ENCODE measurements around the gene DUOX1. TPM values are rescaled to one million over a fixed set of nuclear protein-coding genes. Genes with fewer than 3 reads are reported as not detected.

The DUOX1 gene
- total and polyA plus RNA-seq, 2 donors: 7.1 to 10.3 TPM

DNA sequence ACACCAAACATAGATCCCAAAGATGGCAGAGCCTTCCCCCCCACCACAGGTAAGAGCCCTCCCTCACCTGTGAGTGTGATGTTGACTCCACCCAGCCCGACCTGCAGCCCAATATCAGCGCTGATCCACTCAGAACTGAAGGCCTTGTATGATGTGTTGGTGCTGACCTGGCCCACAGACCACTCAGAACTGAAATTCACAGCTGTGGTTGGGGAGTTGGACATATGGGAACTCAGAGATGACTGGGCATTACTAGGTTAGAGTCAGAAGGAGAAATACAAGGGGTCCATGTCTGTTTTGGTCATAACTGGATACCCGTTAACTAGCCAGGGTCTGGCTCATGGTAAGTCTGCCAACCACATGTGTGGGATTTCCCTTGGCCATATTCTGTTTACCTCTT is 8.8 kb upstream of the DUOX1 start:
- H3K4me3 ChIP-seq (ENCODE audit: low read depth, low read length): no peak overlapping the region
- WGBS: 92% methylated on average over 3 of the region's 3 CpGs
- DNase-seq (ENCODE audit: extremely low spot score): no peak
- no peaks in the 10 kb centered on the region for H3K36me3 ChIP-seq (ENCODE audit: insufficient read depth)
- H3K27ac ChIP-seq (ENCODE audit: low read depth): no peak overlapping the region
- H3K4me1 ChIP-seq (ENCODE audit: insufficient read depth): no peaks in the 10 kb centered on the region

DNA sequence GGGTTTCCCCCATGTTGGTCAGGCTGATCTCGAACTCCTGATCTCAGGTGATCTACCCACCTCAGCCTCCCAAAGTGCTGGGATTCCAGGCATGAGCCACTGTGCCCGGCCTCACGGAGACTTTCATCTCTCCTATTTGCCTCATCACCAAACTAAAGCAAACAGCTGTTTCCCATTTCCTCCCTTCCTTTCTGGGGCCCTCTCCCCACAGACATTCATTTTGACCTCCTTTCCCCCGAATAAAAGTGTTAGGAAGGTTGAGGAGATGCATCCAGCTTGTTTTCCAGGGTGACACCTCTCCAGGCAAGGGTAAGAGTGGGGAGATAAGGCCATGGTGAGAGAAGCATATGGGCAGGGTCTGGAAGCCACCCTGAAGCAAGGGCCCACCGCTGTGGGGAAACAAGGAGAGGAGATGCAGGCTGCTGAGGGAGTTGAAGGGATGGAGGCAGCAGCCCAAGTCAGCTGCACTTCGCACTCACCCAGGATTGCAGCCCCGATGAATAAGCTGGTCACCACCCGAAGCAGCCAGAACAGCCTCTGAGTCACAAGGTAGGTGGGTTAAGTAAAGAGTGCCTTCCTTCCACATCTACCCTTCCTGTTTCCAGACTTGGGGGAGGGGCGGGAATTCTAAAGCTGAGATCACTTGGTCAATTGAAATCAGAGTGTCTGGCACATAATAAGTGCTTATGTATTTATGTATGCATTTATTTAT is 7.9 kb upstream of the DUOX1 start:
- DNase-seq (ENCODE audit: extremely low spot score): no peak
- Histone ChIP-seq H3K4me3 (ENCODE audit: low read depth, low read length) (no peak overlapping the region), H3K36me3 (ENCODE audit: insufficient read depth) (no peaks in the 10 kb centered on the region), H3K4me1 (ENCODE audit: insufficient read depth) (no peaks in the 10 kb centered on the region), H3K27ac (ENCODE audit: low read depth) (no peak overlapping the region)
- 45% methylated on average over 9 of the region's 9 CpGs for WGBS

DNA sequence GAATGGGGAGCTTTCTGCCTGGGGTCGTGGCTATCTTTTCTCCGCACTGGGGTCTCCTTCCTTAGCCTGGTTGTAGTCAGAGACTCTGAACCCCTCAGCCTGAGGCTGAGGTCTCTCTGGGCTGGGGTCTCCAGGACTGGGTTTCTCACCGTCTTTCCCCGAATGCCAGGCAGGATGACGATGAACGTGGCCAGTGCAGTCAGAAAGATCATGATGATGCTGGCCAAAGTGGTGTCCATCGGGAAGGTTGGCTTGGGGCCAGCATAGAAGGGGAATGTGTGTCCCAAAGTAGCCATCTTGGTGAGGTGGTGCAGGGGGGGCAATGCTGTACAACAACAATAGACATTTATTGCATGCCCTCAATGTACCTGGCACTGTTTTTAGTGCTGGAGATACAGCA is 7.1 kb upstream of the DUOX1 start:
- no peak overlapping the region for H3K4me3 ChIP-seq (ENCODE audit: low read depth, low read length)
- 83% methylated on average over 7 of the region's 7 CpGs for WGBS
- no peak overlapping the region for H3K27ac ChIP-seq (ENCODE audit: low read depth)
- no peaks in the 10 kb centered on the region for H3K4me1 ChIP-seq (ENCODE audit: insufficient read depth)
- no peak for DNase-seq (ENCODE audit: extremely low spot score)
- H3K36me3 ChIP-seq (ENCODE audit: insufficient read depth): no peaks in the 10 kb centered on the region

DNA sequence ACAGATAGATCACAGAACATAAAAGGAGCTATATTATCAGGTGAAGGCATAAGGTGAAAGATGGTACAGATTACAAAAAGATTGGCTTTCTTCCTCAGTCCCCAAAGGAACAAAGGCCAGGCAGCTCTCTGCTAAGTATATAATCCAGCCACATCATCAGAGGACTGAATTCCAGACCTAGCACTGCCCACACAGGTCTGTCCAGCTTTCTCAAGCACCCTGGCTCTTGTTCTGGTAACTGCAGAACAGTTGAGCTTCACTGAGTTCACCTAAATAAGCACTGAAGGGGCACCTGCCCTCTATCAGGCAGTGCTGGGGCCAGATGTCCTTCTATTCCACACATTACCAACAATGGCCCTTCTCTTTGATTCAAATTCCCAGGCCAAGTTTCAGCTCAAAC is 6.4 kb upstream of the DUOX1 start:
- DNase-seq (ENCODE audit: extremely low spot score): no peak
- no peaks in the 10 kb centered on the region for H3K36me3 ChIP-seq (ENCODE audit: insufficient read depth)

DNA sequence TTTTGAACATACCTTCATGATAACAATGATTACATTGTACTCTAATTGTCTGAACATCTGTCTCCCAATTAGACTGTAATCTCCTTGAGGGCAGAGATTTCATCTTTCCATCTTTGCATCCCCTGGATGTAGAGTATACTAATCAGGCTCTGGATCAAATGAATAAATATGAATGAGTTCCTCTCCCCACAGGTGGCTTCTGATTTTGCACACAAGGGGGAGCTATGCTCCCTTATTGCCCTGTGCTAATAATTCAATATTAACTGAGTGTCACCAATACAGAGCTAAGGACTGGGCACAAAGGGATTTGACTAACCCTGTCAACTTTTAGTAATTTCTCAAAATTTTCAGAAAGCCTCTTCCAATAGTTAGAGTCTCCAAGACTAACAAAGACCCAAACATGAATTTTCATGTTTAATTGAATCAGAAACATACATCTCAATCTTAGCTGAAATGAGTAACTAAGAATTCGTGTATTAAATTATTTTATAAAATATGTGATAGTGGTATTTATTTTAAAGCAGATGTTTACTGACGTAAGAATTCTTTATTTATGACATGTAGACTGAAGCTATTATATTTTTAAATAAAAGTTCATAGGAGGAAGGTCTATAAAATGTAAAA is 3.1 kb upstream of the DUOX1 start:
- WGBS: 47% methylated on average over 2 of the region's 2 CpGs
- H3K36me3 ChIP-seq (ENCODE audit: insufficient read depth): no peaks in the 10 kb centered on the region

More for the DNA sequence above, 6.4 kb upstream of the DUOX1 start:
- H3K4me1 ChIP-seq (ENCODE audit: insufficient read depth): no peaks in the 10 kb centered on the region
- no peak overlapping the region for H3K4me3 ChIP-seq (ENCODE audit: low read depth, low read length)
- no peak overlapping the region for H3K27ac ChIP-seq (ENCODE audit: low read depth)

DNA sequence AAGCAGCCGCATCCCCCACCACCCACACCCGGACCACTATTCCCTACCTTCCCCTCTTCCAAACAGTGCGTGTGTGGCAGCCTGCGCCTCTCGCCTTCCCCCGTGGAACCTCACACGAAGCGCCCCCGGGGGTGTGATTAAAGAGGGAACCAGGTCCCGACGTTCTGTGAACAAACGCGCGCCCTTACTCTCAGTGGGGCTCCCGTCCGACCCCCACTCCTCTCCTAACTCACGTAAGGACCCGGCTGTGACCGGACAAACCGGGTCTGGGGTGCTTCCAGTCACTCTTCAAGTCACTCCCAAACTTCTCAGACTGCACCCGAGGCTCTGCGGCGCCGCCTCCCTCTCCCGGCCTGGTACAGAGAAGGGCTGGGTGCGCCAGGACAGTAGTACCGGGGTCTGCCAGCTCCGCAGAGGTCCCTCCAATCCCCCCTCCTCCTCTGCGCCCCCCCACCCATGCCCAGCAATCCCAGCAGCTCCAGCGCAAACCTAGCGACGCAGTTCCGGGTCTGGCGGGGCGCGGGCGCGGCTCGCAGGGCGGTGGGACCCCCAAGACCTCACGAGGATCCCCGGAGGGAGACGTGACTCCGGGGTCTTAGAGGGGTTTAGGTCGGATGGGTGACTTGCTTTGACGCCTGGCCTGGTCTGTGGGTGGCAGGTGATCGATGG is 689 bp upstream of the DUOX1 start:
- Histone ChIP-seq H3K27ac (ENCODE audit: low read depth) (no peak overlapping the region), H3K4me1 (ENCODE audit: insufficient read depth) (no peaks in the 10 kb centered on the region), H3K4me3 (ENCODE audit: low read depth, low read length) (peak overlapping the region; percentile 25), H3K36me3 (ENCODE audit: insufficient read depth) (no peaks in the 10 kb centered on the region)
- 2% methylated on average over 47 of the region's 47 CpGs for WGBS
- DNase-seq (ENCODE audit: extremely low spot score): no peak

More for the DNA sequence above, 3.1 kb upstream of the DUOX1 start:
- no peaks in the 10 kb centered on the region for H3K4me1 ChIP-seq (ENCODE audit: insufficient read depth)
- H3K4me3 ChIP-seq (ENCODE audit: low read depth, low read length): no peak overlapping the region
- no peak overlapping the region for H3K27ac ChIP-seq (ENCODE audit: low read depth)
- no peak for DNase-seq (ENCODE audit: extremely low spot score)

DNA sequence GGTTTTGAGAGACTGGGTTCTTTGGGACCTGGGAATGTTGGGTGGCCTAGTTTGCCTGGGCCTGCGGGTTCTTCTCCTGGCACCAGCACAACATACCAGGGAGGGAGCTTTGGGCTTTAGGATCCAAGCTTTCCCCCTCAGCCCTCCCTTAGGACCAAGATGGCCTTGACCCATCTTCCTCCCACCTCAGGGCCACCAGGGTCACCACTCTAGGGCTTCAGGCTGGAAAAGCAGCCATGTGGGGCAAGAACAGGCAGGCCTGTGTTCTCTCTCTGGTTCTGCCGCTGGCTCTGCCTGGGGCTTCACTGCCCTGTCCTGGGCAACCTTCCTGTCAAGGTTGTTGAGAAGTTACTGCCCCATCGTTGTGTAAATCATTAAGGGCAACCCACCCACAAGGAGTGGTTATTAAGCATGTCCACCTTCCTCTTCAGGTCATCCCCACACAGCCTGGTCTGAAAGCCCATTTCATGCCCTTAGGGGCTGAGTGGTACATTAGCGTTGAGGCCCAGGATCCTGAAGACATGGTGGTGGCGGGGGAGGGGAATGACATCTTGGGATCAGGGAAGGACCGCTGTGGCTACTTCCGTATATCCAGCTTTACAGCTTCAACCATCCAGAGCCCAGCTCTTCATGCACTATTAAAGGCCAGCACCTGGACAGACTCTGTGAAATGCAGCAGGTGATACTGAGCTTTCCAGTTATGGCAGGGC is 652 bp downstream of the DUOX1 start:
- H3K36me3 ChIP-seq (ENCODE audit: insufficient read depth): no peaks in the 10 kb centered on the region
- no peaks in the 10 kb centered on the region for H3K4me1 ChIP-seq (ENCODE audit: insufficient read depth)
- DNase-seq (ENCODE audit: extremely low spot score): no peak
- no peak overlapping the region for H3K27ac ChIP-seq (ENCODE audit: low read depth)
- peak overlapping the region; percentile 25 for H3K4me3 ChIP-seq (ENCODE audit: low read depth, low read length)
- WGBS: 87% methylated on average over 7 of the region's 7 CpGs

DNA sequence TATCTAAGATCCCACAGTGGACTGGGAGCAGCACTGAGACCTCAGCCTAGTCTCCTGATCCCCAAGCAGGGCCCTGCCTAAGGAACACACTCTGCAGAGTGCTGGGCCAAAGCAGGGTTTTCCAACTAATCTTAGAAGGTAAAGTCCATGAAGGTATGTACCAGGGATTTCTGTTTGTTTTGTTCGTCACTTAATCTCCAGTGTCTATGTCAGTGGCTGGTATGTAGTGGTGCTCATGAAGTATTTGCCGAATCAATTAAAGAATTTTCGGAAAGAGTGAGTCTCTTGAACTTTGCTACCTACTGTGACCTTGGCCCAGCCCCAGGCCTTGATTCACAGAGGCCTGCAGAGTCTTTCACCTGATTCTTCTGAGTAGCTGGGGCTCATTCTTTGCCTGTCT is 1.7 kb downstream of the DUOX1 start:
- no peak for DNase-seq (ENCODE audit: extremely low spot score)
- no peaks in the 10 kb centered on the region for H3K36me3 ChIP-seq (ENCODE audit: insufficient read depth)
- H3K4me3 ChIP-seq (ENCODE audit: low read depth, low read length): no peak overlapping the region
- no peak overlapping the region for H3K27ac ChIP-seq (ENCODE audit: low read depth)
- no peaks in the 10 kb centered on the region for H3K4me1 ChIP-seq (ENCODE audit: insufficient read depth)
- 92% methylated on average over 3 of the region's 3 CpGs for WGBS

DNA sequence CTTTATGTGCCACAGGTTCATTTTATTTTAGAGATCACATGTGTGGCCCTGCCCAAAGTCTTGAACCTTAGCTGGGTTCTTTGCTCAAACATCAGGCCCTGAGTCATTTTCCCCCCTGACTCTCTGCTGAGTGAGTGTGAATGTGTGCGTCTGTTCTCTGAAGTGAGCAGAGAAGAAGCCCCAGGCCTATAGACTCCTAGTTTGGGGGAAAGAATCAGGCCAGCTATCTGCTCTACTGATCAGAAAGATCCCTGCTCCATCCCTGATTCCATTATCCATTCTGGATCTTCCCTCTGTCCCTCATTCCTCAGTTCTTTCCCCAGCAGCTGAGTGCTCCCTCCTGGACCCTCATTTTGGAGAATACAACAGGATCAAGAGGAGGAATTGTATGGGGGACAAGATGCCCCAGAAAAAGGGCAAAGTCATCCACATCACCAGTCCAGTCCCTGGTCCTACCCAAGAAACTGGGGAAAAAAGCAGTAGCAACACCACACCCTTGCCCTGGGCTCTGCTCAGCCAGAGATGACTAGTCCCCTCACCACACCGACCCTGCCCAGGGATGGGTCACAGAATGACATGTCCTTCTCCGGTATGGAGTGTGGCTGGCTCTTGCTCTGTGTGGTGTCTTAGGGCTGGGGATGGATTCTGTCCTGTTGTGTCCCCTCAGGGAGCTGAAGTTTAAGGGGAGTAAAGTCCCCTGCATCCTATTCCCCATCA is 3.2 kb downstream of the DUOX1 start:
- 69% methylated on average over 3 of the region's 3 CpGs for WGBS
- H3K36me3 ChIP-seq (ENCODE audit: insufficient read depth): no peaks in the 10 kb centered on the region
- H3K4me1 ChIP-seq (ENCODE audit: insufficient read depth): no peaks in the 10 kb centered on the region
- H3K27ac ChIP-seq (ENCODE audit: low read depth): no peak overlapping the region
- H3K4me3 ChIP-seq (ENCODE audit: low read depth, low read length): no peak overlapping the region
- DNase-seq (ENCODE audit: extremely low spot score): no peak

DNA sequence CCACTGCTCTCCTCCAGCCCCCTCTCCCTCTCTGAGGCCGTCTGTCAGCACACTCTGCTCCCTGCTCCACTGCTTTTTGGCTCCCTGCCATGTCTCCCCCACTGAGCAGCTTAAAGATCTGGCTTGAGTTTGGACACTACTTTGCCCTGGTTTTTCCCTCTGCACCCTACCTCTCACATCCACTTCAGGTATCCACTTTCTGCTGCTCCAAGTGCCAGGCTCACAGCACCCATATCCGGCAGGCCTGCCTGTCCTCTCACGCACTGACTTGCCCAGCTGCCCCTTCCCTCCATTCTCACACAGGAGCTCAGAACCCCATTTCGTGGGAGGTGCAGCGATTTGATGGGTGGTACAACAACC is 3.7 kb downstream of the DUOX1 start:
- Histone ChIP-seq H3K4me3 (ENCODE audit: low read depth, low read length) (no peak overlapping the region), H3K27ac (ENCODE audit: low read depth) (no peak overlapping the region), H3K36me3 (ENCODE audit: insufficient read depth) (no peaks in the 10 kb centered on the region), H3K4me1 (ENCODE audit: insufficient read depth) (no peaks in the 10 kb centered on the region)
- no peak for DNase-seq (ENCODE audit: extremely low spot score)
- 68% methylated on average over 5 of the region's 5 CpGs for WGBS

DNA sequence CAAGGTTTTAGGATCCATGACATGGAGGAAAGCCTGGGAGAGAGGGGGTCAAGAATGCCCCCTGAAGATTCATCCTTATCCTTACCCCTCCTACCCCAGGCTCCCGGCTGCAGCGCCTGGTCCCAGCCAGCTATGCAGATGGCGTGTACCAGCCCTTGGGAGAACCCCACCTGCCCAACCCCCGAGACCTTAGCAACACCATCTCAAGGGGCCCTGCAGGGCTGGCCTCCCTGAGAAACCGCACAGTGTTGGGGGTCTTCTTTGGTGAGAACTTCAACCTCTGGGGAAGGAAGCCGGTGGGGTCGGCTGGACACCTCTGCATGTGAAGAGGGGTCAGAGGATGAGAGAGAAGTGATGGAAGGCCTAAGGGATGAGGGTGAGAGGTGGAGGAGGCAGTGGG is 4.3 kb downstream of the DUOX1 start:
- WGBS: 94% methylated on average over 7 of the region's 7 CpGs
- DNase-seq (ENCODE audit: extremely low spot score): no peak
- Histone ChIP-seq H3K4me3 (ENCODE audit: low read depth, low read length) (no peak overlapping the region), H3K36me3 (ENCODE audit: insufficient read depth) (no peaks in the 10 kb centered on the region), H3K27ac (ENCODE audit: low read depth) (no peak overlapping the region), H3K4me1 (ENCODE audit: insufficient read depth) (no peaks in the 10 kb centered on the region)

DNA sequence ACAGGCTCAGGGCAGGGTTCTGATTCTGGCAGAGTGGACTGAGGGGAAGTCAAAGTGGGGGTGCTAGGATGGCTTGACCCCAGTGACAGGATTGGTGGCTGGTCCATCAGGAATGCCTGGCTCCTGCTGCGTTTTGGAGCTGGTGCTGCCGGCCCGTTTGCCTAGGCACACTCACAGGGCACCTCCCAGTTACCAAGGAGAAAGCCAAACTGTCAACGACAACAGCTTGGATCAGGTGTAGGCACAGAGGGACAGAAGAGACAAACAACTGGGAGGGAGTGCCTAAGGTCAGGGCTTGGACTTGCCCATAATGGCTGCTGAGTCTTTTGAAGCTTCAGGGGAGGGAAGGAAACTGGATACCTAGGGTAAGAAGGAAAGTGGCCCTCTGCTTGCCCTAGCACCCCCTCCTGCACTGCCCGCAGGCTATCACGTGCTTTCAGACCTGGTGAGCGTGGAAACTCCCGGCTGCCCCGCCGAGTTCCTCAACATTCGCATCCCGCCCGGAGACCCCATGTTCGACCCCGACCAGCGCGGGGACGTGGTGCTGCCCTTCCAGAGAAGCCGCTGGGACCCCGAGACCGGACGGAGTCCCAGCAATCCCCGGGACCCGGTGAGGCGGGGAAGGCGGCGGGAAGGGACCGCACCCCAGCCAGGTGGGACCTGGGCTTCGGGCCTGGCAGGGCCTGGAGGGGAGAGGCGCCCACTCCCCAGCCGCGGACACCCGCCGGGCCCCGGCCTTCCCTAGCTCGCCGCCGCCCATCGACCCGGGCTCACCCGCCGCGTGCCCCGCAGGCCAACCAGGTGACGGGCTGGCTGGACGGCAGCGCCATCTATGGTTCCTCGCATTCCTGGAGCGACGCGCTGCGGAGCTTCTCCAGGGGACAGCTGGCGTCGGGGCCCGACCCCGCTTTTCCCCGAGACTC is 5.1 kb downstream of the DUOX1 start:
- Histone ChIP-seq H3K36me3 (ENCODE audit: insufficient read depth) (no peaks in the 10 kb centered on the region), H3K4me3 (ENCODE audit: low read depth, low read length) (no peak overlapping the region), H3K27ac (ENCODE audit: low read depth) (no peak overlapping the region), H3K4me1 (ENCODE audit: insufficient read depth) (no peaks in the 10 kb centered on the region)
- no peak for DNase-seq (ENCODE audit: extremely low spot score)
- WGBS: 14% methylated on average over 57 of the region's 57 CpGs

Measured in urinary bladder (tissue), 4 donors.